HepG2 (cell line): ENCODE results near the gene ICAM3. TPM values are rescaled to one million over a fixed set of nuclear protein-coding genes. Genes with fewer than 3 reads are reported as not detected.

Source experiments
- ATAC-seq: fragments of 200-7000 bp; cut with Tn5 transposase; 3 replicates; pipeline ENCODE4 v1.9.1; 2020; ENCODE audit warnings: mild to moderate bottlenecking, moderate library complexity
- BruUV-seq: library from RNA; stranded (reverse); fragments of 400-500 nt; replicated peaks from 2 replicates; lab custom pipeline; 2021; lab: Mats Ljungman, UMichigan
- CTCF ChIA-PET: fragments of 300-600 bp; formaldehyde crosslinking; extraction: SDS; loops from one replicate; lab custom pipeline; 2021; ENCODE audit warnings: low total read pairs, inconsistent platforms, low intra/inter-chr PET ratio; lab: Yijun Ruan, JAX
- POLR2A ChIA-PET: fragments of 350-600 bp; sonication (Branson Sonifier 250); formaldehyde crosslinking; loops from one replicate; lab custom pipeline; 2020; ENCODE audit warnings: antibody characterized with exemption, inconsistent platforms; lab: Yijun Ruan, JAX
- DNase-seq: peaks from one replicate; pipeline ENCODE4 v3.0.0-alpha.2; 2015; ENCODE audit warnings: low spot score
- FAIRE-seq: peaks from 3 replicates; lab custom pipeline; 2011; peaks lifted over from hg19 to GRCh38; lab: Jason Lieb, UNC
- H2AFZ ChIP-seq: one replicate; pipeline ENCODE4 v1.6.1; 2011; ENCODE audit warnings: low read length, inconsistent platforms
- H3K27ac ChIP-seq: fragments of 300-600 bp; 3 replicates; pipeline ENCODE4 v1.8.0; 2011; ENCODE audit warnings: mixed run types, mild to moderate bottlenecking, mixed read lengths, low read length, inconsistent platforms; ENCODE audit not compliant: insufficient read depth; ENCODE audit errors: extremely low read length
- H3K27me3 ChIP-seq, 2 experiments: fragments of 200-600 bp in 1 of 2; 2 replicates in 1 of 2; 3 replicates in 1 of 2; pipeline versions ENCODE4 v1.6.0 to v1.8.0; 2011; ENCODE audit warnings: low read length in 2 of 2, mild to moderate bottlenecking in 2 of 2, moderate library complexity in 2 of 2, inconsistent platforms in 1 of 2; ENCODE audit not compliant: insufficient read depth in 2 of 2, control insufficient read depth in 1 of 2
- H3K36me3 ChIP-seq, 2 experiments: fragments of 200-600 bp in 1 of 2; replicated peaks in 1 of 2; 2 replicates in 1 of 2; 3 replicates in 1 of 2; pipeline versions ENCODE4 v1.5.1 to v1.8.0; 2011; ENCODE audit warnings: low read length in 2 of 2, inconsistent platforms in 1 of 2; ENCODE audit not compliant: insufficient read depth in 2 of 2, control insufficient read depth in 1 of 2
- H3K4me1 ChIP-seq: 2 replicates; pipeline ENCODE4 v1.5.1; 2012; ENCODE audit warnings: low read length, inconsistent platforms; ENCODE audit not compliant: insufficient read depth
- H3K4me2 ChIP-seq: 2 replicates; pipeline ENCODE4 v1.6.0; 2011; ENCODE audit warnings: low read depth, low read length, inconsistent platforms
- H3K4me3 ChIP-seq, 3 experiments: fragments of 200-600 bp in 1 of 3; sonication (generic), shearing (Covaris generic) in 1 of 3; replicated peaks in 1 of 3; 2 replicates each; pipeline ENCODE4 v1.5.1; 2011 to 2016; ENCODE audit warnings: low read length in 3 of 3, inconsistent platforms in 2 of 3, low read depth in 2 of 3, mild to moderate bottlenecking in 2 of 3, control low read depth in 1 of 3, mixed read lengths in 1 of 3; ENCODE audit not compliant: insufficient read depth in 1 of 3
- H3K79me2 ChIP-seq: one replicate; pipeline ENCODE4 v1.6.1; 2011; ENCODE audit warnings: low read length, inconsistent platforms; ENCODE audit not compliant: insufficient read depth
- H3K9ac ChIP-seq: 2 replicates; pipeline ENCODE4 v1.6.0; 2011; ENCODE audit warnings: mild to moderate bottlenecking, low read depth, low read length, inconsistent platforms; ENCODE audit not compliant: insufficient read depth
- H3K9me3 ChIP-seq: 2 replicates; pipeline ENCODE4 v1.5.1; 2012; ENCODE audit warnings: mild to moderate bottlenecking, low read length
- H4K20me1 ChIP-seq: 2 replicates; pipeline ENCODE4 v1.6.0; 2011; ENCODE audit warnings: inconsistent platforms, mild to moderate bottlenecking, low read length, moderate library complexity; ENCODE audit not compliant: insufficient read depth
- ATRX ChIP-seq: sonication (generic); formaldehyde crosslinking; IDR thresholded peaks from 2 replicates; pipeline ENCODE4 v1.4.0; 2020; ENCODE audit warnings: missing genetic modification reagents, borderline replicate concordance
- MAFK ChIP-seq, 2 experiments: IDR thresholded peaks in 1 of 2; conservative IDR thresholded peaks in 1 of 2; 2 replicates each; pipeline ENCODE4 v1.6.1; 2011; ENCODE audit warnings: improper control_type of control experiment in 2 of 2, low read length in 2 of 2
- MBNL3 ChIP-seq: fragments of 250-450 bp; sonication (Bioruptor Pico); conservative IDR thresholded peaks from 2 replicates; pipeline ENCODE4 v1.8.0; 2022; ENCODE audit warnings: mild to moderate bottlenecking, inconsistent platforms
- MEF2D ChIP-seq: sonication (generic); formaldehyde crosslinking; IDR thresholded peaks from 2 replicates; pipeline ENCODE4 v1.5.1; 2020; ENCODE audit warnings: mild to moderate bottlenecking, missing genetic modification reagents
- MXD3 ChIP-seq: IDR thresholded peaks from 2 replicates; pipeline ENCODE4 v1.6.1; 2016; ENCODE audit warnings: mild to moderate bottlenecking, missing biosample characterization, missing genetic modification reagents
- NFRKB ChIP-seq: fragments of 450-650 bp; IDR thresholded peaks from 2 replicates; pipeline ENCODE4 v1.6.1; 2017
- SMC3 ChIP-seq: IDR thresholded peaks from 2 replicates; pipeline ENCODE4 v1.6.1; 2011; ENCODE audit warnings: low read length, improper control_type of control experiment
- SOX6 ChIP-seq, 2 experiments: fragments of 450-650 bp in 1 of 2; sonication (generic) in 1 of 2; formaldehyde crosslinking in 1 of 2; IDR thresholded peaks; 2 replicates each; pipeline versions ENCODE4 v1.4.0 to v1.6.1; 2017 to 2020; ENCODE audit warnings: antibody characterized with exemption in 1 of 2, mild to moderate bottlenecking in 1 of 2, missing genetic modification reagents in 1 of 2
- SP2 ChIP-seq: sonication (generic); formaldehyde crosslinking; IDR thresholded peaks from 2 replicates; pipeline ENCODE4 v1.5.1; 2020; ENCODE audit warnings: mild to moderate bottlenecking, missing genetic modification reagents
- TAF15 ChIP-seq: fragments of 200-400 bp; formaldehyde crosslinking; IDR thresholded peaks from one replicate; pipeline ENCODE4 v1.6.1; 2018; ENCODE audit warnings: mild to moderate bottlenecking, low read depth, low read length; ENCODE audit not compliant: poor library complexity, severe bottlenecking
- ZMYM4 ChIP-seq: sonication (generic); formaldehyde crosslinking; IDR thresholded peaks from 2 replicates; pipeline ENCODE4 v1.8.1; 2023; ENCODE audit warnings: mild to moderate bottlenecking, missing genetic modification reagents
- ZNF235 ChIP-seq: sonication (generic); formaldehyde crosslinking; IDR thresholded peaks from 2 replicates; pipeline ENCODE4 v1.8.1; 2023; ENCODE audit warnings: mild to moderate bottlenecking, missing genetic modification reagents, borderline replicate concordance
- ZNF280D ChIP-seq: sonication (generic); formaldehyde crosslinking; IDR thresholded peaks from 2 replicates; pipeline ENCODE4 v1.5.1; 2020; ENCODE audit warnings: mild to moderate bottlenecking, missing genetic modification reagents
- ZNF512B ChIP-seq: sonication (generic); formaldehyde crosslinking; IDR thresholded peaks from 2 replicates; pipeline ENCODE4 v1.5.1; 2020; ENCODE audit warnings: missing genetic modification reagents, mild to moderate bottlenecking, borderline replicate concordance
- ZNF629 ChIP-seq: sonication (generic); formaldehyde crosslinking; conservative IDR thresholded peaks from 2 replicates; pipeline ENCODE4 v1.5.0; 2020; ENCODE audit warnings: missing genetic modification reagents
- ZNF746 ChIP-seq: sonication (generic); formaldehyde crosslinking; IDR thresholded peaks from 2 replicates; pipeline ENCODE4 v1.8.0; 2022; ENCODE audit warnings: mild to moderate bottlenecking, missing genetic modification reagents
- ZNF772 ChIP-seq: sonication (generic); formaldehyde crosslinking; IDR thresholded peaks from 2 replicates; pipeline ENCODE4 v1.5.0; 2020; ENCODE audit warnings: mild to moderate bottlenecking, missing genetic modification reagents
- ZNF781 ChIP-seq: sonication (generic); formaldehyde crosslinking; IDR thresholded peaks from 2 replicates; pipeline ENCODE4 v1.5.1; 2020; ENCODE audit warnings: borderline replicate concordance, mild to moderate bottlenecking, missing genetic modification reagents; ENCODE audit errors: not compliant biosample characterization
- WGBS: methylation state at CpG from one replicate; pipeline ENCODE4 v1.1.6; 2017; ENCODE audit warnings: low lambda C conversion rate; 5-methylcytosine and 5-hydroxymethylcytosine counted together
- in situ Hi-C: cut with HindIII; loops from 2 replicates; pipeline ENCODE4 v1.10.0; 2017; ENCODE audit warnings: low pct_unique_long_range_greater_than_20kb; ENCODE audit not compliant: extremely low pct_ligation_motif_present
- intact Hi-C: fragments of 100-400 bp; cut with micrococcal nuclease; formaldehyde crosslinking; loops from one replicate; pipeline ENCODE4 v1.10.0; 2022; ENCODE audit not compliant: unreplicated experiment
- polyA plus RNA-seq, 8 experiments: library from polyadenylated mRNA; depleted of rRNA in 3 of 8; stranded (reverse) in 7 of 8; unstranded in 1 of 8; fragments of >200 nt; fragmentation: Illumina TruSeq in 4 of 8; extraction: Trizol in 4 of 8; gene quantifications; 2 replicates each; pipeline versions ENCODE4 v1.2.1 to v1.2.3, GENCODE V29; 2011 to 2016; ENCODE audit warnings: low read depth in 4 of 8, missing spikeins in 1 of 8, mixed read lengths in 1 of 8; ENCODE audit not compliant: insufficient read depth in 1 of 8
- total RNA-seq, 5 experiments: library from RNA; depleted of rRNA; stranded (reverse); fragments of >200 nt; fragmentation: Illumina TruSeq; extraction: Trizol; gene quantifications; 2 replicates each; pipeline ENCODE4 v1.2.3, GENCODE V29; 2016; ENCODE audit warnings: low read depth in 1 of 5

Gene ICAM3
- total and polyA plus RNA-seq, 2 of the 13 experiments (the other 11 are each of a cell fraction or from before 2014, with no cell fraction given): 14.1 to 21.0 TPM

GRCh38 chr19:10289167-10289835 is 50.1 kb downstream of the ICAM3 start:
- no peak overlapping the region for H2AFZ ChIP-seq
- CTCF ChIA-PET: no interaction called here
- peaks cover 70% of the 10 kb centered on the region for H3K4me1 ChIP-seq
- in situ Hi-C loops: no loop called here
- H3K9ac ChIP-seq: peak overlapping the region; percentile 34; the same call in 1 of the 2 replicates
- intact Hi-C loops: no loop called here
- DNase-seq (peak; percentile 53), FAIRE-seq (no peak), ATAC-seq (peak; percentile 6)
- H4K20me1 ChIP-seq: 0 out of 2 replicates have a peak, but pooled peaks cover 6% of the 10 kb centered on the region
- POLR2A ChIA-PET: interaction anchor here (0.9 to 7.3 kb wide), 11 partner anchors 10 to 183 kb away, joined by 3 to 149 read pairs (median 5); partner anchors contain the start of genes ICAM1, PPAN, RAVER1 and TYK2
- peaks cover 0 to 20% of the 10 kb centered on the region in 2 experiments; a peak in 3 of 5 replicates for H3K27me3 ChIP-seq
- peaks cover 8 to 12% of the 10 kb centered on the region in 2 experiments for H3K36me3 ChIP-seq
- no peak overlapping the region for H3K27ac ChIP-seq
- BruUV-seq: no TSS peak
- H3K4me2 ChIP-seq: peak overlapping the region; percentile 97
- 0% methylated on average over 6 of the region's 50 CpGs for WGBS
- no peaks in the 10 kb centered on the region for H3K79me2 ChIP-seq
- H3K4me3 ChIP-seq: peak overlapping the region; percentile 24 to 79 (median 52); a peak in 4 of 6 replicates
- no peaks in the 10 kb centered on the region for H3K9me3 ChIP-seq
- TF ChIP-seq ZMYM4 (no peak; the same call in 1 of the 2 replicates), SMC3 (no peak), ZNF781 (CRISPR knock-in tag) (peak; percentile 42), SOX6 (IDR thresholded peaks at IDR 0.05) (no peak), SOX6 (CRISPR knock-in tag; IDR thresholded peaks at IDR 0.05) (no peak; the same call in 1 of the 2 replicates), MEF2D (CRISPR knock-in tag) (no peak; the same call in 1 of the 2 replicates), ZNF629 (CRISPR knock-in tag) (no peak), ZNF512B (CRISPR knock-in tag) (no peak), ATRX (no peak), ZNF772 (CRISPR knock-in tag) (no peak), ZNF280D (CRISPR knock-in tag) (no peak), ZNF235 (CRISPR knock-in tag) (peak; percentile 26; the same call in 1 of the 2 replicates), MAFK (conservative IDR thresholded peaks at IDR 0.05 in 1 of 2, IDR thresholded peaks at IDR 0.05 in 1 of 2; ENCODE audit: low read length in 2 of 2) (no peak), MBNL3 (no peak), MXD3 (CRISPR knock-in tag) (peak; percentile 54), NFRKB (no peak), ZNF746 (0 out of 2 replicates have a peak, but pooled peaks have one; percentile 62), SP2 (CRISPR knock-in tag) (no peak; the same call in none of the 2 replicates), TAF15 (no peak)
